Measurements from ENCODE around the gene LUC7L2. TPM values are rescaled to one million over a fixed set of nuclear protein-coding genes. Genes with fewer than 3 reads are reported as not detected.

Gene LUC7L2
- total and polyA plus RNA-seq, 9 of the 15 experiments (the other 6 are each of a cell fraction or from before 2014, with no cell fraction given), result 56.1 to 207 (median 141) TPM

DNA sequence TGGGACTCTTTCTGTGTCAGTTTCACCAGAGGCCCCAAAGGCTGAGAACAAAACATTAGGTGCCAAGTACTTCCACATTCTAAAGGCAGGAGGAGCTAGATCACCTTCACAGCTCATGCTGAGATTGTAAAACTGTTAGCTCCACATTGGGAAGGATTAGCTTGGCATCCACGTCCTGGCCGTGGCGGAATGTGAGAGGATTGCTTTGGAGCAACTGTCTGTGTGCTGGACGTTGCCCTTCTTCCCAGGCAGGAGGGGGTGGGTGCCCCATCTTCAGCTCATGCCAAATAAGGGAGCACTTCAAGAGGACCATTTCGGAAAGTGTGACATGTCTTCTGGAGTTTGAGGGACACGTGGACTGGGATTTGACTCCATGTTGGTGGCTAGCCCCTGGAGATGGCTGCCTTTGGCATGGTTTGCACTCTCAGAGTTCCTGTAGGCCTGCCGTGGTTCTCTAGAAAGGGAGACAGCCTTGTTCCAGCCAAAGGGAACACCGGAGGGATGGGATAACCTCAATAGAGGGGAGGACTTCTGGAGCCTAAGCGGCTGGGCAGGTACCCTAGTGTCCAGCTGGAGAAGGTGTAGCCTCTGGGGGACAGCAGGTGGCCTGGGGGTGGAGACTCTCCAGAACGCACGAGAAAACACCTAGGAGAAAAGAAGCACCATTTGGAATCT, 38.5 kb upstream of the LUC7L2 start (continued):
- TF ChIP-seq ARID3B (CRISPR knock-in tag; IDR thresholded peaks at IDR 0.05; ENCODE audit: borderline replicate concordance) (no peak), CC2D1A (IDR thresholded peaks at IDR 0.05) (0 out of 2 replicates have a peak, but pooled peaks have one; percentile 36), ZNF282 (CRISPR knock-in tag; IDR thresholded peaks at IDR 0.05) (0 out of 2 replicates have a peak, but pooled peaks have one; percentile 27), ZNF717 (CRISPR knock-in tag; IDR thresholded peaks at IDR 0.05) (no peak), ZNF444 (CRISPR knock-in tag; IDR thresholded peaks at IDR 0.05) (no peak), SREBF2 (CRISPR knock-in tag; IDR thresholded peaks at IDR 0.05) (no peak), RCOR1 (IDR thresholded peaks at IDR 0.05; ENCODE audit: borderline replicate concordance in 1 of 2, low read depth in 2 of 2, low read length in 2 of 2) (peak in 1 of 2 experiments; percentile 67; a peak in 1 of 4 replicates), MLLT1 (IDR thresholded peaks at IDR 0.05) (no peak), RAD21 (CRISPR knock-in tag; conservative IDR thresholded peaks at IDR 0.05 in 1 of 2, IDR thresholded peaks at IDR 0.05 in 1 of 2) (peak; percentile 68 to 74), ZNF263 (CRISPR knock-in tag; IDR thresholded peaks at IDR 0.05; ENCODE audit: borderline replicate concordance) (peak; percentile 68), SIX5 (IDR thresholded peaks at IDR 0.05; ENCODE audit: borderline replicate concordance in 1 of 2, insufficient read depth in 1 of 2, low read depth in 1 of 2, low read length in 2 of 2) (no peak), IFI16 (CRISPR knock-in tag; IDR thresholded peaks at IDR 0.05) (no peak), CTBP1 (IDR thresholded peaks at IDR 0.05; ENCODE audit: borderline replicate concordance) (peak; percentile 16; the same call in 1 of the 2 replicates), TCF7 (IDR thresholded peaks at IDR 0.05; ENCODE audit: borderline replicate concordance) (no peak)
- TF ChIP-seq, protein P1, sequence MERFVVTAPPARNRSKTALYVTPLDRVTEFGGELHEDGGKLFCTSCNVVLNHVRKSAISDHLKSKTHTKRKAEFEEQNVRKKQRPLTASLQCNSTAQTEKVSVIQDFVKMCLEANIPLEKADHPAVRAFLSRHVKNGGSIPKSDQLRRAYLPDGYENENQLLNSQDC (CRISPR knock-in tag; IDR thresholded peaks at IDR 0.05), result no peak
- TF ChIP-seq, protein P2, sequence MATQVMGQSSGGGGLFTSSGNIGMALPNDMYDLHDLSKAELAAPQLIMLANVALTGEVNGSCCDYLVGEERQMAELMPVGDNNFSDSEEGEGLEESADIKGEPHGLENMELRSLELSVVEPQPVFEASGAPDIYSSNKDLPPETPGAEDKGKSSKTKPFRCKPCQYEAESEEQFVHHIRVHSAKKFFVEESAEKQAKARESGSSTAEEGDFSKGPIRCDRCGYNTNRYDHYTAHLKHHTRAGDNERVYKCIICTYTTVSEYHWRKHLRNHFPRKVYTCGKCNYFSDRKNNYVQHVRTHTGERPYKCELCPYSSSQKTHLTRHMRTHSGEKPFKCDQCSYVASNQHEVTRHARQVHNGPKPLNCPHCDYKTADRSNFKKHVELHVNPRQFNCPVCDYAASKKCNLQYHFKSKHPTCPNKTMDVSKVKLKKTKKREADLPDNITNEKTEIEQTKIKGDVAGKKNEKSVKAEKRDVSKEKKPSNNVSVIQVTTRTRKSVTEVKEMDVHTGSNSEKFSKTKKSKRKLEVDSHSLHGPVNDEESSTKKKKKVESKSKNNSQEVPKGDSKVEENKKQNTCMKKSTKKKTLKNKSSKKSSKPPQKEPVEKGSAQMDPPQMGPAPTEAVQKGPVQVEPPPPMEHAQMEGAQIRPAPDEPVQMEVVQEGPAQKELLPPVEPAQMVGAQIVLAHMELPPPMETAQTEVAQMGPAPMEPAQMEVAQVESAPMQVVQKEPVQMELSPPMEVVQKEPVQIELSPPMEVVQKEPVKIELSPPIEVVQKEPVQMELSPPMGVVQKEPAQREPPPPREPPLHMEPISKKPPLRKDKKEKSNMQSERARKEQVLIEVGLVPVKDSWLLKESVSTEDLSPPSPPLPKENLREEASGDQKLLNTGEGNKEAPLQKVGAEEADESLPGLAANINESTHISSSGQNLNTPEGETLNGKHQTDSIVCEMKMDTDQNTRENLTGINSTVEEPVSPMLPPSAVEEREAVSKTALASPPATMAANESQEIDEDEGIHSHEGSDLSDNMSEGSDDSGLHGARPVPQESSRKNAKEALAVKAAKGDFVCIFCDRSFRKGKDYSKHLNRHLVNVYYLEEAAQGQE (IDR thresholded peaks at IDR 0.05; ENCODE audit: borderline replicate concordance), result peak; percentile 60; the same call in 1 of the 2 replicates
- TF ChIP-seq, protein P2 (CRISPR knock-in tag; IDR thresholded peaks at IDR 0.05; ENCODE audit: low read depth), result no peak
